ENCODE data around the gene MAG.

Gene MAG

GRCh38 chr19:35291916-35292315 is at the start of gene MAG:
Gene MAG, plus strand, starts transcription at chr19:35292161. Its CDS starts 3,248 bp downstream, at chr19:35295409.
- no peak for DNase-seq (ENCODE audit: low read depth in 2 of 2, low spot score in 1 of 2)

- no peak for DNase-seq (ENCODE audit: low read depth in 2 of 2, low spot score in 1 of 2)
These were observed 45.4 kb upstream of the MAG start for GRCh38 chr19:35246466-35247092.

- peak in 1 of 2 donors; percentile 22 for DNase-seq (ENCODE audit: low read depth in 2 of 2, low spot score in 1 of 2)
These were observed 44.2 kb upstream of the MAG start for GRCh38 chr19:35247526-35248309.

GRCh38 chr19:35248310-35249145 is 43.4 kb upstream of the MAG start, which contains the start of gene LSR:
Gene LSR, plus strand, starts transcription at chr19:35249002. Its CDS starts 21 bp downstream, at chr19:35249023.
- DNase-seq (ENCODE audit: low read depth in 2 of 2, low spot score in 1 of 2) = peak; percentile 29 to 52

GRCh38 chr19:35249146-35249847 is 42.7 kb upstream of the MAG start:
- no peak for DNase-seq (ENCODE audit: low read depth in 2 of 2, low spot score in 1 of 2)

- no peak for DNase-seq (ENCODE audit: low read depth in 2 of 2, low spot score in 1 of 2)
These were observed 41.9 kb upstream of the MAG start for GRCh38 chr19:35249848-35250711.

- DNase-seq (ENCODE audit: low read depth in 2 of 2, low spot score in 1 of 2) = no peak
These were observed 40.5 kb upstream of the MAG start for GRCh38 chr19:35251456-35251855.

- no peak for DNase-seq (ENCODE audit: low read depth in 2 of 2, low spot score in 1 of 2)
These were observed 38.4 kb upstream of the MAG start for GRCh38 chr19:35253316-35254286.

- no peak for DNase-seq (ENCODE audit: low read depth in 2 of 2, low spot score in 1 of 2)
These were observed 37.3 kb upstream of the MAG start for GRCh38 chr19:35254341-35255297.

GRCh38 chr19:35256566-35256965 is 35.4 kb upstream of the MAG start:
- DNase-seq (ENCODE audit: low read depth in 2 of 2, low spot score in 1 of 2) = no peak

GRCh38 chr19:35257113-35257461 is 34.9 kb upstream of the MAG start:
- DNase-seq (ENCODE audit: low read depth in 2 of 2, low spot score in 1 of 2) = no peak

- DNase-seq (ENCODE audit: low read depth in 2 of 2, low spot score in 1 of 2) = no peak
These were observed 31.2 kb upstream of the MAG start for GRCh38 chr19:35260694-35261304.

- no peak for DNase-seq (ENCODE audit: low read depth in 2 of 2, low spot score in 1 of 2)
These were observed 30.4 kb upstream of the MAG start for GRCh38 chr19:35261356-35262100.

- no peak for DNase-seq (ENCODE audit: low read depth in 2 of 2, low spot score in 1 of 2)
These were observed 29.7 kb upstream of the MAG start for GRCh38 chr19:35262101-35262761.

GRCh38 chr19:35264268-35265125 is 27.5 kb upstream of the MAG start:
- DNase-seq (ENCODE audit: low read depth in 2 of 2, low spot score in 1 of 2) = no peak

Data from stimulated activated CD8-positive, alpha-beta memory T cell treated with anti-CD3 and anti-CD28 coated beads, Interleukin-4, amount 100 ng/mL, for 4 hours (primary cell).